ENCODE data around the gene CCDC34.

The CCDC34 gene

DNA sequence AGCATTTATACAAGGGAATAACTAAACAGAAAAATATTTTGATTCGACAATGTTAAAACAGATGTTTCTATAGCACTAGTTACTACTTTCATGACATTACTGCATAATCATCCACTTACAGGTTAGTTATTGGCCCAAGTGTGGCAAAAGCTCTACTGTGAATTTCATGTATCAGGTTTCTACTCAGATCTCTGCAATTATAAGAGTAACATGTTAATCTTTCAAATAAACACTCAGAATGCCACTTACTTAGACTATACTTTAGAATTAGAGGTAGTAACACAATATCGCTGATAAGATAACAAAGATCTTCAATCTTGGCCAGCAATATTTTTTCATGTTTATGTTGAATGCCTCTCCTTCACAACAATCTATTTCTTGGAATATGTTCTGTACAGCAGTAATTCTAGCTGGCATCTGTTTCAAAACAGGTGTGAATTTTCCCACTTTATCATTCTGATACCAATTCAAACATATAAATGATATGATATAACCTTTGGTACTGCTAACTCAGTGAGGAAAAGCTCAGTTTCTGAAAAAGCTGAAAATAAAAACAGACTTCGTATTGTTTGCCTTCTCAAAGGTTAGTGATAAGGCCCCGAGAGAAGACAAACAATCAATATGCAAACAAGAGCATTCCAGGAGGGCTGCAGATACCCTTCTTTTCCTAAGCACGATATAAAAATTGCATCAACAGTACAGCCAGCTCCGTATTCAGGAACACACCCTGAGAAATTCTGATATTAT is 11.0 kb upstream of the CCDC34 start:
- H3K4me1 ChIP-seq (ENCODE audit: insufficient read depth, low read length, severe bottlenecking), result no peaks in the 10 kb centered on the region
- H3K79me2 ChIP-seq (ENCODE audit: insufficient read depth, low read length), result no peaks in the 10 kb centered on the region
- H3K27me3 ChIP-seq (ENCODE audit: insufficient read depth, low read length), result no peaks in the 10 kb centered on the region
- no peak overlapping the region for H2AFZ ChIP-seq (ENCODE audit: low read length)
- no peaks in the 10 kb centered on the region for H4K20me1 ChIP-seq (ENCODE audit: insufficient read depth, low read length)
- no peaks in the 10 kb centered on the region for H3K9me3 ChIP-seq (ENCODE audit: low read length)
- no peak overlapping the region for H3K4me2 ChIP-seq (ENCODE audit: low read length)
- no peak overlapping the region for H3K4me3 ChIP-seq (ENCODE audit: low read depth, low read length, poor library complexity, severe bottlenecking)
- TF ChIP-seq, protein P1, sequence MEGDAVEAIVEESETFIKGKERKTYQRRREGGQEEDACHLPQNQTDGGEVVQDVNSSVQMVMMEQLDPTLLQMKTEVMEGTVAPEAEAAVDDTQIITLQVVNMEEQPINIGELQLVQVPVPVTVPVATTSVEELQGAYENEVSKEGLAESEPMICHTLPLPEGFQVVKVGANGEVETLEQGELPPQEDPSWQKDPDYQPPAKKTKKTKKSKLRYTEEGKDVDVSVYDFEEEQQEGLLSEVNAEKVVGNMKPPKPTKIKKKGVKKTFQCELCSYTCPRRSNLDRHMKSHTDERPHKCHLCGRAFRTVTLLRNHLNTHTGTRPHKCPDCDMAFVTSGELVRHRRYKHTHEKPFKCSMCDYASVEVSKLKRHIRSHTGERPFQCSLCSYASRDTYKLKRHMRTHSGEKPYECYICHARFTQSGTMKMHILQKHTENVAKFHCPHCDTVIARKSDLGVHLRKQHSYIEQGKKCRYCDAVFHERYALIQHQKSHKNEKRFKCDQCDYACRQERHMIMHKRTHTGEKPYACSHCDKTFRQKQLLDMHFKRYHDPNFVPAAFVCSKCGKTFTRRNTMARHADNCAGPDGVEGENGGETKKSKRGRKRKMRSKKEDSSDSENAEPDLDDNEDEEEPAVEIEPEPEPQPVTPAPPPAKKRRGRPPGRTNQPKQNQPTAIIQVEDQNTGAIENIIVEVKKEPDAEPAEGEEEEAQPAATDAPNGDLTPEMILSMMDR (IDR thresholded peaks at IDR 0.05; ENCODE audit: low read length), result no peak
- no peak for TF ChIP-seq EZH2 (IDR thresholded peaks at IDR 0.05; ENCODE audit: borderline replicate concordance, low read length)
- no peaks in the 10 kb centered on the region for H3K9me2 ChIP-seq (ENCODE audit: low read depth, low read length)
- H3K36me3 ChIP-seq (ENCODE audit: insufficient read depth, low read length), result no peaks in the 10 kb centered on the region
- no peak overlapping the region for H3K27ac ChIP-seq (ENCODE audit: low read depth, low read length, poor library complexity, severe bottlenecking)
- no peak overlapping the region for H3K9ac ChIP-seq (ENCODE audit: low read length)
- H3F3A ChIP-seq (ENCODE audit: insufficient read depth, low read length), result no peaks in the 10 kb centered on the region

DNA sequence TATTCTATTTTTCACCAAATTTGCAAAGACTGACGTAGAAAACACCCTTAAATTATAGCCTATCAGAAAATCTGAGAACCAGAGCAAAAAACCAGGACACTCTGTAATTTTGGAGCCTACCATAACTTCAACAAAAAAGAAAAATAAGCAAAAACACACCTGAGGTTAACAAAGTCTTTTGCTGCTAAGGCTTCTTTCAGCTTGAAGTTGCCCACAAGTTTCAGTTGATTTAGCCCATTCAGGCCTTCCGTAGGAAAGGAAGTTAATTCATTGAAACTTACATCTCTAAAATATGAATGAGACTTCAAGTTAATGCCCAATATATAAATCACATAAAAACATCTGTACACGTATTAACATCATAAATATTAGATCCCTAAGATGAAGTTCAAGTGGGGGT is 10.4 kb upstream of the CCDC34 start:
- Histone ChIP-seq H3F3A (ENCODE audit: insufficient read depth, low read length) (no peaks in the 10 kb centered on the region), H3K9ac (ENCODE audit: low read length) (no peak overlapping the region), H3K36me3 (ENCODE audit: insufficient read depth, low read length) (no peaks in the 10 kb centered on the region), H3K4me1 (ENCODE audit: insufficient read depth, low read length, severe bottlenecking) (no peaks in the 10 kb centered on the region), H3K9me2 (ENCODE audit: low read depth, low read length) (no peaks in the 10 kb centered on the region), H3K27me3 (ENCODE audit: insufficient read depth, low read length) (no peaks in the 10 kb centered on the region), H2AFZ (ENCODE audit: low read length) (no peak overlapping the region), H3K9me3 (ENCODE audit: low read length) (no peaks in the 10 kb centered on the region), H3K4me2 (ENCODE audit: low read length) (no peak overlapping the region), H3K27ac (ENCODE audit: low read depth, low read length, poor library complexity, severe bottlenecking) (no peak overlapping the region), H3K79me2 (ENCODE audit: insufficient read depth, low read length) (no peaks in the 10 kb centered on the region), H4K20me1 (ENCODE audit: insufficient read depth, low read length) (no peaks in the 10 kb centered on the region), H3K4me3 (ENCODE audit: low read depth, low read length, poor library complexity, severe bottlenecking) (no peak overlapping the region)
- TF ChIP-seq EZH2 (IDR thresholded peaks at IDR 0.05; ENCODE audit: borderline replicate concordance, low read length), result no peak
- TF ChIP-seq, protein P1 (IDR thresholded peaks at IDR 0.05; ENCODE audit: low read length), result no peak

DNA sequence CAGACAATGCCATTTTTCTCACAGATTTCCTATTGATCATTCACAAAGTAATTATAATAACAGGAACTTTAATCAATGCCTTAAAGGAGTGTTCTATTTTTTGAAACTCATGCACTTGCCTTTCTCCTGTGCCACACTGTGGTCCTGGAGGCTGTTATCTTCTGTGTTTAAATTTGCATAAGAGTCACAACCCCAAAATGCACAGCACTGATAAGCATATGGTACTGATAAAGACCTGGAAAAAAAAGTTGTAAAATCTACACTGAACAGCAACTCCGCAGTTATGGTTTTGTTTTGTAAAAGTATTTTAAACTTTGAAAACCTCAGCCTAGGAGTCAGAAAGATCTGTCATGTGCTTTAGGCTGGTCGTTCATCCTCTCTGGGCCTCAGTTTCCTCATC is 9.1 kb upstream of the CCDC34 start:
- Histone ChIP-seq H3K9ac (ENCODE audit: low read length) (no peak overlapping the region), H3K79me2 (ENCODE audit: insufficient read depth, low read length) (no peaks in the 10 kb centered on the region), H4K20me1 (ENCODE audit: insufficient read depth, low read length) (no peaks in the 10 kb centered on the region), H3K4me1 (ENCODE audit: insufficient read depth, low read length, severe bottlenecking) (no peaks in the 10 kb centered on the region), H3K4me3 (ENCODE audit: low read depth, low read length, poor library complexity, severe bottlenecking) (no peak overlapping the region), H3K4me2 (ENCODE audit: low read length) (no peak overlapping the region), H3K27me3 (ENCODE audit: insufficient read depth, low read length) (no peaks in the 10 kb centered on the region), H3K36me3 (ENCODE audit: insufficient read depth, low read length) (no peaks in the 10 kb centered on the region), H3K9me2 (ENCODE audit: low read depth, low read length) (no peaks in the 10 kb centered on the region), H2AFZ (ENCODE audit: low read length) (no peak overlapping the region), H3K27ac (ENCODE audit: low read depth, low read length, poor library complexity, severe bottlenecking) (no peak overlapping the region), H3K9me3 (ENCODE audit: low read length) (no peaks in the 10 kb centered on the region), H3F3A (ENCODE audit: insufficient read depth, low read length) (no peaks in the 10 kb centered on the region)
- TF ChIP-seq, protein P1 (IDR thresholded peaks at IDR 0.05; ENCODE audit: low read length), result no peak
- TF ChIP-seq EZH2 (IDR thresholded peaks at IDR 0.05; ENCODE audit: borderline replicate concordance, low read length), result no peak

All from OCI-LY1 (cell line).